Prostate gland (tissue), 2 donors: ENCODE measurements around the gene SRGAP3.

Experiments used
- POLR2A ChIP-seq: fragments of 450-650 bp; IDR thresholded peaks from one replicate; pipeline ENCODE4 v1.6.1; 2016; ENCODE audit warnings: antibody characterized with exemption, mild to moderate bottlenecking
- POLR2AphosphoS5 ChIP-seq: sonication (generic); formaldehyde crosslinking; IDR thresholded peaks from one replicate; pipeline ENCODE4 v1.6.1; 2017; ENCODE audit warnings: antibody characterized with exemption
- TF ChIP-seq, protein P1 (sequence below), 4 experiments: fragments of 200-600 bp in 2 of 4; fragments of 450-650 bp in 2 of 4; sonication (generic) in 2 of 4; IDR thresholded peaks; 1 replicate in 3 of 4; 2 replicates in 1 of 4; pipeline ENCODE4 v1.5.1; 2016 to 2019; ENCODE audit warnings: antibody characterized with exemption in 4 of 4, mild to moderate bottlenecking in 2 of 4, moderate library complexity in 2 of 4

DNA sequence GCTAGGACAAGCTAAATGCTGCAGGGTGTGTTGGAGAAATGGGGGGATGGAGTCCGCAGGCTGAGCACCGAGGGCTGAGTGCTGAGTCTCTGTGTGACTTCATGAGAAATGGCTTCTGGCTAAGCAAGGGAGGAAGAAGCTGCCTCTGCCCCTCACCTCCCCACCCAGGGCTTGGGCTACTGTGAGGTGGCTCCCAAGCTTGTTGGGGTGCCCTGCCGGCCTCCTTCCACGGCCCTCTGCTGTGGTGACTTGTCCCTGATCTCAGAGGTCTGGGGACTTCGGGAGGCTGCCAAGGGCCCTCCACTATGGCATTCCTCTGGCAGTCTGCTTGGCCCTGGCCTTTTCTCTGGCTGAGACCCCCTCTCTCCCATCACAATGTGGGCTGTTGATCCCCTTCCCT is 256.1 kb downstream of the SRGAP3 start:
- TF ChIP-seq, protein P1, sequence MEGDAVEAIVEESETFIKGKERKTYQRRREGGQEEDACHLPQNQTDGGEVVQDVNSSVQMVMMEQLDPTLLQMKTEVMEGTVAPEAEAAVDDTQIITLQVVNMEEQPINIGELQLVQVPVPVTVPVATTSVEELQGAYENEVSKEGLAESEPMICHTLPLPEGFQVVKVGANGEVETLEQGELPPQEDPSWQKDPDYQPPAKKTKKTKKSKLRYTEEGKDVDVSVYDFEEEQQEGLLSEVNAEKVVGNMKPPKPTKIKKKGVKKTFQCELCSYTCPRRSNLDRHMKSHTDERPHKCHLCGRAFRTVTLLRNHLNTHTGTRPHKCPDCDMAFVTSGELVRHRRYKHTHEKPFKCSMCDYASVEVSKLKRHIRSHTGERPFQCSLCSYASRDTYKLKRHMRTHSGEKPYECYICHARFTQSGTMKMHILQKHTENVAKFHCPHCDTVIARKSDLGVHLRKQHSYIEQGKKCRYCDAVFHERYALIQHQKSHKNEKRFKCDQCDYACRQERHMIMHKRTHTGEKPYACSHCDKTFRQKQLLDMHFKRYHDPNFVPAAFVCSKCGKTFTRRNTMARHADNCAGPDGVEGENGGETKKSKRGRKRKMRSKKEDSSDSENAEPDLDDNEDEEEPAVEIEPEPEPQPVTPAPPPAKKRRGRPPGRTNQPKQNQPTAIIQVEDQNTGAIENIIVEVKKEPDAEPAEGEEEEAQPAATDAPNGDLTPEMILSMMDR (IDR thresholded peaks at IDR 0.05) = no peak
- TF ChIP-seq POLR2A (no peak), POLR2AphosphoS5 (no peak)
